Endothelial cell of umbilical vein (primary cell): ENCODE measurements around the gene TMLHE.
"Not testable (repeated sequence)": the region's sequence is repeated elsewhere in the genome, so short reads cannot be mapped to it uniquely, and the experiment has no call there.

ENCODE experiments used
- EZH2 ChIP-seq: IDR thresholded peaks from 2 replicates; pipeline ENCODE4 v1.6.1; 2012; ENCODE audit warnings: borderline replicate concordance, low read depth, mild to moderate bottlenecking, moderate library complexity, low read length, inconsistent platforms; ENCODE audit not compliant: severe bottlenecking
- MYC ChIP-seq: IDR thresholded peaks from one replicate; pipeline ENCODE4 v1.6.1; 2011; ENCODE audit warnings: mild to moderate bottlenecking, low read depth, low read length
- TF ChIP-seq, protein P1 (sequence below), 2 donors: IDR thresholded peaks; 1 replicate in 1 of 2; 2 replicates in 1 of 2; pipeline ENCODE4 v1.5.1; 2011; ENCODE audit warnings: low read length in 2 of 2, mild to moderate bottlenecking in 2 of 2, moderate library complexity in 2 of 2, control low read depth in 1 of 2, inconsistent platforms in 1 of 2, low read depth in 1 of 2; ENCODE audit not compliant: insufficient read depth in 1 of 2; ENCODE audit errors: extremely low read depth in 1 of 2
- TF ChIP-seq, protein P2 (sequence below): IDR thresholded peaks from 2 replicates; pipeline ENCODE4 v1.6.1; 2011; ENCODE audit not compliant: insufficient read depth, insufficient read length

DNA sequence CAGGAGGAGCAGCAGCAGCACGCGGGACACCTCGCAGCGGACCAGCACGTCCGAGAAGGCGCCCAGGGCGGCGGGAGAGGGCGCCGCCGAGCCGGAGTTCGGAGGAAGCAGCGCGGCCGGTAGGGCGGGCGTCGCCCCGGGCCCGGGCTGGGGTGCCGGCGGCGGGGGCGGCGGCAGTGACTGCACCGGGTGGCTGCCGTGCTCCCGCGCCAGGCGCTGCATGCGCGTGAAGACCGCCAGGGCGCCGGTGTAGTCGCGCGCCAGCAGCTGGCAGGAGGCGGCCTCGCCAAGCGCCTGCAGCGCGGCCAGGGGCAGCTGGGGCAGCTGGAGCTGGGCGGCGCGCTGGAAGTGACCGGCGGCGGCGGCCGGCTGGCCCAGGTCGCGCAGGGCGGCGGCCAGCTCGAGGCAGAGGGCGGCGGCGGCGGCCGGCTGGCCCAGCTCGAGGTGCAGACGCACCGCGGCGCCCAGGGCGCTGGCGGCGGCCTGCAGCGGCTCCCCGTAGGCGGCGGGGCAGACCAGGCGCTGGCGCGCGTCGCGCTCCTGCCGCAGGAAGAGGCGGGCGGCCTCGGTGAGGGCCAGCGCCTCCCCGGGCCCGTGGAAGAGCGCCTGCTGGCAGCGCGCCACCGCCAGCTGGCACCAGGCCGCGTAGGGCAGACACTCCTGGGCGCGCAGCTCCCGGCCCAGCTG lies 154.8 kb downstream of the TMLHE start:
- TF ChIP-seq EZH2, MYC: not testable (repeated sequence)
- TF ChIP-seq, protein P1, sequence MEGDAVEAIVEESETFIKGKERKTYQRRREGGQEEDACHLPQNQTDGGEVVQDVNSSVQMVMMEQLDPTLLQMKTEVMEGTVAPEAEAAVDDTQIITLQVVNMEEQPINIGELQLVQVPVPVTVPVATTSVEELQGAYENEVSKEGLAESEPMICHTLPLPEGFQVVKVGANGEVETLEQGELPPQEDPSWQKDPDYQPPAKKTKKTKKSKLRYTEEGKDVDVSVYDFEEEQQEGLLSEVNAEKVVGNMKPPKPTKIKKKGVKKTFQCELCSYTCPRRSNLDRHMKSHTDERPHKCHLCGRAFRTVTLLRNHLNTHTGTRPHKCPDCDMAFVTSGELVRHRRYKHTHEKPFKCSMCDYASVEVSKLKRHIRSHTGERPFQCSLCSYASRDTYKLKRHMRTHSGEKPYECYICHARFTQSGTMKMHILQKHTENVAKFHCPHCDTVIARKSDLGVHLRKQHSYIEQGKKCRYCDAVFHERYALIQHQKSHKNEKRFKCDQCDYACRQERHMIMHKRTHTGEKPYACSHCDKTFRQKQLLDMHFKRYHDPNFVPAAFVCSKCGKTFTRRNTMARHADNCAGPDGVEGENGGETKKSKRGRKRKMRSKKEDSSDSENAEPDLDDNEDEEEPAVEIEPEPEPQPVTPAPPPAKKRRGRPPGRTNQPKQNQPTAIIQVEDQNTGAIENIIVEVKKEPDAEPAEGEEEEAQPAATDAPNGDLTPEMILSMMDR (IDR thresholded peaks at IDR 0.05; ENCODE audit: extremely low read depth in 1 of 2, insufficient read depth in 1 of 2, low read depth in 1 of 2, low read length in 2 of 2) = not testable (repeated sequence)
- TF ChIP-seq, protein P2, sequence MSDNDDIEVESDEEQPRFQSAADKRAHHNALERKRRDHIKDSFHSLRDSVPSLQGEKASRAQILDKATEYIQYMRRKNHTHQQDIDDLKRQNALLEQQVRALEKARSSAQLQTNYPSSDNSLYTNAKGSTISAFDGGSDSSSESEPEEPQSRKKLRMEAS = not testable (repeated sequence)
